A549 treated with dexamethasone at 1 μM for 4 hours (cell line): ENCODE measurements around the gene CDC40. TPM values are rescaled to one million over a fixed set of nuclear protein-coding genes. Genes with fewer than 3 reads are reported as not detected.

Experiments
- total RNA-seq: library from RNA; stranded (reverse); fragments of 200-300 nt; extraction: Qiagen RNA extraction; gene quantifications from 5 replicates; pipeline ENCODE4 v1.2.3, GENCODE V29; 2022

Gene CDC40
- total RNA-seq = 7.4 to 10.7 TPM (median 8.7 TPM) in 5 replicates

GRCh38 chr6:110180228-110181008 is at the start of gene CDC40:
Gene CDC40 (plus strand): TSS chr6:110180427. CDS start chr6:110180445, 18 bp downstream.

GRCh38 chr6:110179406-110180227 is 610 bp upstream of the CDC40 start, which contains the start of gene WASF1:
Gene WASF1 (minus strand): TSS chr6:110179670. CDS start chr6:110127601, 52,069 bp downstream.

Other genes starting within 250 kb of the CDC40 start
- gene GPR6, start 202.1 kb upstream of the CDC40 start, total RNA-seq = not detected in 5 replicates
- 8.5 to 12.9 TPM (median 11.1 TPM) in 5 replicates for gene WASF1, start 757 bp upstream of the CDC40 start, total RNA-seq
- not detected in 5 replicates for gene METTL24, start 177.9 kb downstream of the CDC40 start, total RNA-seq
- gene DDO, start 235.1 kb downstream of the CDC40 start, total RNA-seq = 0.06 to 0.15 TPM (median 0.09 TPM) in 5 replicates